Duodenal mucosa (tissue), 2 donors: ENCODE results near the gene MACF1.

ENCODE experiments used
- H3K27ac ChIP-seq: one replicate; pipeline ENCODE4 v1.7.0; 2013; ENCODE audit warnings: low read depth, low read length
- H3K27me3 ChIP-seq, 2 donors: one replicate each; pipeline ENCODE4 v1.7.0; 2013; ENCODE audit warnings: low read length in 2 of 2, control low read depth in 1 of 2; ENCODE audit not compliant: insufficient read depth in 2 of 2, control insufficient read depth in 1 of 2
- H3K36me3 ChIP-seq, 2 donors: one replicate each; pipeline ENCODE4 v1.7.0; 2013; ENCODE audit warnings: low read length in 2 of 2, control low read depth in 1 of 2; ENCODE audit not compliant: insufficient read depth in 2 of 2, control insufficient read depth in 1 of 2
- H3K4me1 ChIP-seq, 2 donors: one replicate each; pipeline ENCODE4 v1.7.0; 2013; ENCODE audit warnings: low read length in 2 of 2, control low read depth in 1 of 2; ENCODE audit not compliant: insufficient read depth in 2 of 2, control insufficient read depth in 1 of 2
- H3K4me3 ChIP-seq, 2 donors: one replicate each; pipeline ENCODE4 v1.7.0; 2013; ENCODE audit warnings: low read length in 2 of 2, low read depth in 1 of 2
- H3K9ac ChIP-seq, 2 donors: one replicate each; pipeline ENCODE4 v1.7.0; 2013; ENCODE audit warnings: low read length in 2 of 2, low read depth in 1 of 2
- H3K9me3 ChIP-seq, 2 donors: one replicate each; pipeline ENCODE4 v1.7.0; 2013; ENCODE audit warnings: low read length in 2 of 2, control low read depth in 1 of 2; ENCODE audit not compliant: control insufficient read depth in 1 of 2

Gene MACF1

GRCh38 chr1:39328095-39328494, 123.6 kb downstream of the MACF1 start:
- Histone ChIP-seq H3K4me1 (no peaks in the 10 kb centered on the region), H3K4me3 (no peak overlapping the region), H3K27ac (no peak overlapping the region), H3K9me3 (no peaks in the 10 kb centered on the region), H3K27me3 (no peaks in the 10 kb centered on the region), H3K36me3 (peaks cover 40 to 71% of the 10 kb centered on the region in 2 donors), H3K9ac (no peak overlapping the region)

GRCh38 chr1:39328586-39329121, 124.2 kb downstream of the MACF1 start:
- Histone ChIP-seq H3K36me3 (peaks cover 39 to 74% of the 10 kb centered on the region in 2 donors), H3K27ac (no peak overlapping the region), H3K9me3 (no peaks in the 10 kb centered on the region), H3K4me3 (no peak overlapping the region), H3K4me1 (no peaks in the 10 kb centered on the region), H3K9ac (no peak overlapping the region), H3K27me3 (no peaks in the 10 kb centered on the region)

DNA sequence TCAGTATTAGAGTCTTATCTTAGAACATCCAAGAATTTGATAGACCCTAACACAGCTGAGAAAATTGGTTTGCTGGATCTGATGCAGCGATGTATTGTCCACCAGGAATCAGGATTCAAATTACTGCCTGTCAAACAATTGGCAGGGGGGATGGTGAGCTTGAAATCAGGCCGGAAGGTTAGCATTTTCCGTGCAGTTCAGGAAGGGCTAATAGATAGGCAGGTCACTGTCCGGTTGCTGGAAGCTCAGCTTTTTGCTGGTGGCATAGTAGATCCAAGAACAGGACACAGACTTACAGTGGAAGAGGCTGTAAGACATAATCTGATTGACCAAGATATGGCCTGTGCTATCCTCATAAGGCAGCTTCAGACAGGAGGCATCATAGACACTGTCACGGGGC, 127.2 kb downstream of the MACF1 start:
- Histone ChIP-seq H3K4me3 (no peak overlapping the region), H3K36me3 (peaks cover 29 to 60% of the 10 kb centered on the region in 2 donors), H3K9me3 (no peaks in the 10 kb centered on the region)

GRCh38 chr1:39332291-39332690, 127.8 kb downstream of the MACF1 start:
- Histone ChIP-seq H3K4me3 (no peak overlapping the region), H3K9ac (no peak overlapping the region), H3K27me3 (no peaks in the 10 kb centered on the region), H3K36me3 (peaks cover 27 to 58% of the 10 kb centered on the region in 2 donors), H3K27ac (no peak overlapping the region), H3K4me1 (no peaks in the 10 kb centered on the region), H3K9me3 (no peaks in the 10 kb centered on the region)

More for the DNA sequence above, 127.2 kb downstream of the MACF1 start:
- H3K4me1 ChIP-seq = no peaks in the 10 kb centered on the region
- no peaks in the 10 kb centered on the region for H3K27me3 ChIP-seq
- H3K9ac ChIP-seq = no peak overlapping the region
- H3K27ac ChIP-seq = no peak overlapping the region

- Histone ChIP-seq H3K9ac (no peak overlapping the region), H3K27ac (no peak overlapping the region), H3K4me3 (no peak overlapping the region), H3K4me1 (no peaks in the 10 kb centered on the region), H3K9me3 (no peaks in the 10 kb centered on the region), H3K27me3 (no peaks in the 10 kb centered on the region), H3K36me3 (peaks cover 22 to 53% of the 10 kb centered on the region in 2 donors)
These were observed 128.3 kb downstream of the MACF1 start for GRCh38 chr1:39332828-39333227.

DNA sequence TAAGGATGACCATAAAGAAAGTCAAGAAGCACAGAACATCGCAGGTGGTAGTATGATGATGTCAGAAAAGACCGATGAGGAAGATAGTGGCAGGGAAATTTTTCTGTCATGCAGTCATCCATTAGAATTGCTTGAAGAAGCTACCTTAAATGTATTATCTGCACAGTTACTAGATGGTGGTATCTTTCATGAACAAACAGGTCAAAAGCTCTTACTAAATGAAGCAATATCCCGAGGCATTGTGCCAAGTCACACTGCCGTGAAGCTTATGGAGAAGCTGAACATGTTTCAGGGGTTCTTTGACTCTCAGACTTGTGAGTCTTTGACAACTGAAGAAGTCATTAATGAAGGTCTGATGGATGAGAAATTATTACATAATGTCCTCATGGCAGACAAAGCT, 128.8 kb downstream of the MACF1 start:
- H3K27ac ChIP-seq = no peak overlapping the region
- no peaks in the 10 kb centered on the region for H3K9me3 ChIP-seq
- no peak overlapping the region for H3K9ac ChIP-seq
- no peaks in the 10 kb centered on the region for H3K27me3 ChIP-seq
- no peaks in the 10 kb centered on the region for H3K4me1 ChIP-seq
- no peak overlapping the region for H3K4me3 ChIP-seq
- H3K36me3 ChIP-seq = peaks cover 21 to 53% of the 10 kb centered on the region in 2 donors

GRCh38 chr1:39335216-39335615, 130.7 kb downstream of the MACF1 start:
- H3K9ac ChIP-seq = no peak overlapping the region
- H3K27me3 ChIP-seq = no peaks in the 10 kb centered on the region
- no peaks in the 10 kb centered on the region for H3K9me3 ChIP-seq
- no peaks in the 10 kb centered on the region for H3K4me1 ChIP-seq
- H3K27ac ChIP-seq = no peak overlapping the region
- H3K4me3 ChIP-seq = no peak overlapping the region
- peaks cover 24 to 63% of the 10 kb centered on the region in 2 donors for H3K36me3 ChIP-seq

- no peaks in the 10 kb centered on the region for H3K4me1 ChIP-seq
- H3K9me3 ChIP-seq = no peaks in the 10 kb centered on the region
- H3K27ac ChIP-seq = no peak overlapping the region
- H3K4me3 ChIP-seq = no peak overlapping the region
- H3K36me3 ChIP-seq = peaks cover 17 to 61% of the 10 kb centered on the region in 2 donors
- no peak overlapping the region for H3K9ac ChIP-seq
- no peaks in the 10 kb centered on the region for H3K27me3 ChIP-seq
These were observed 132.6 kb downstream of the MACF1 start for GRCh38 chr1:39337067-39337466.

- H3K4me1 ChIP-seq = peaks cover 0 to 4% of the 10 kb centered on the region in 2 donors
- H3K27me3 ChIP-seq = no peaks in the 10 kb centered on the region
- H3K4me3 ChIP-seq = no peak overlapping the region
- no peaks in the 10 kb centered on the region for H3K9me3 ChIP-seq
- no peak overlapping the region for H3K27ac ChIP-seq
- H3K9ac ChIP-seq = no peak overlapping the region
- H3K36me3 ChIP-seq = peaks cover 20 to 44% of the 10 kb centered on the region in 2 donors
These were observed 138.3 kb downstream of the MACF1 start for GRCh38 chr1:39342776-39343175.

DNA sequence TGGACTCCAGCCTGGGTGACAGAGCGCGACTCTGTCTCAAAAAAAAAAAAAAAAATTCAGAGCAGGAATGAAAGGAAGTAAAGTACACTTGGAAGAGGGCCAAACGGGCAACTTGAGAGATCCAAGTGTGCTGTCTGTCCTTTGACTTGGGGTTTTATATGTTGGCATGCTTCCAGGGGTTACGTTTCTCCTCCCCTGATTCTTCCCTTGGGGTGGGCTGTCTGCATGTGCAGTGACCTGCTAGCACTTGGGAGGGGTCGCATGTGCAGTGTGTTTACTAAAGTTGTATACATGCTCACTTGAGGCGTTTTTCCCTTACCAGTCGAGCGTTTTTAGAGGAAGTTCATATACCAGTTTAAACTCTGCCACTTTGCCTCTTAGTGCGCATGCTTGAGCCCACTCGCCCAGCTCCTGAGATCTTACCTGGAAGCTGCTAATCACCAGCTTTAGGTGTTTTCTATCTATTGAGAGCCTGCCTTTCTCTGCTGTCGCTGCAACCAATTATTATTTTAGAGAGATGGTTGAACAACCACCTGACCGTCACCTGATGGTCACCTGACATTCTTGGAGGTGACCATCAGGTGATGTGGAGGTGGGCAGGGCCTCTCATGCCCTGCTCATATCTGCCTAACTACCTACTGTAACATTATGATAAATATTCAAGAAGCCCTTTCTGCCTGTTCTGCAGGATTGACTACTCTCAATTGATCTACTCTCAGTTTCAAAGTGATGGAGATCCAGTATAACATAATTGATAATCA, 140.1 kb downstream of the MACF1 start:
- Histone ChIP-seq H3K27me3 (no peaks in the 10 kb centered on the region), H3K9ac (no peak overlapping the region), H3K9me3 (no peaks in the 10 kb centered on the region), H3K4me1 (peaks cover 0 to 4% of the 10 kb centered on the region in 2 donors), H3K27ac (no peak overlapping the region), H3K36me3 (peaks cover 19 to 46% of the 10 kb centered on the region in 2 donors), H3K4me3 (peak overlapping the region; percentile 38 to 62)
